Ishikawa (cell line): ENCODE results near the gene ZBTB20.

Experiments
- CEBPB ChIP-seq: IDR thresholded peaks from 2 replicates; pipeline ENCODE4 v1.6.1; 2012
- EGR1 ChIP-seq: IDR thresholded peaks from 2 replicates; pipeline ENCODE4 v1.6.1; 2012
- EP300 ChIP-seq: IDR thresholded peaks from 2 replicates; pipeline ENCODE4 v1.6.1; 2012; ENCODE audit warnings: borderline replicate concordance
- FOXM1 ChIP-seq: IDR thresholded peaks from 2 replicates; pipeline ENCODE4 v1.6.1; 2012; ENCODE audit warnings: low read depth, borderline replicate concordance
- MAX ChIP-seq: IDR thresholded peaks from 2 replicates; pipeline ENCODE4 v1.6.1; 2012
- RAD21 ChIP-seq: IDR thresholded peaks from 2 replicates; pipeline ENCODE4 v1.6.1; 2012; ENCODE audit warnings: low read depth
- REST ChIP-seq: IDR thresholded peaks from 2 replicates; pipeline ENCODE4 v1.6.1; 2012; ENCODE audit warnings: low read depth, mild to moderate bottlenecking
- TAF1 ChIP-seq: IDR thresholded peaks from 2 replicates; pipeline ENCODE4 v1.6.1; 2012; ENCODE audit warnings: low read depth, mild to moderate bottlenecking
- TCF12 ChIP-seq: IDR thresholded peaks from 2 replicates; pipeline ENCODE4 v1.6.1; 2012; ENCODE audit warnings: low read depth
- TEAD4 ChIP-seq: IDR thresholded peaks from 2 replicates; pipeline ENCODE4 v1.6.1; 2012
- YY1 ChIP-seq: IDR thresholded peaks from 2 replicates; pipeline ENCODE4 v1.6.1; 2012; ENCODE audit warnings: low read depth

DNA sequence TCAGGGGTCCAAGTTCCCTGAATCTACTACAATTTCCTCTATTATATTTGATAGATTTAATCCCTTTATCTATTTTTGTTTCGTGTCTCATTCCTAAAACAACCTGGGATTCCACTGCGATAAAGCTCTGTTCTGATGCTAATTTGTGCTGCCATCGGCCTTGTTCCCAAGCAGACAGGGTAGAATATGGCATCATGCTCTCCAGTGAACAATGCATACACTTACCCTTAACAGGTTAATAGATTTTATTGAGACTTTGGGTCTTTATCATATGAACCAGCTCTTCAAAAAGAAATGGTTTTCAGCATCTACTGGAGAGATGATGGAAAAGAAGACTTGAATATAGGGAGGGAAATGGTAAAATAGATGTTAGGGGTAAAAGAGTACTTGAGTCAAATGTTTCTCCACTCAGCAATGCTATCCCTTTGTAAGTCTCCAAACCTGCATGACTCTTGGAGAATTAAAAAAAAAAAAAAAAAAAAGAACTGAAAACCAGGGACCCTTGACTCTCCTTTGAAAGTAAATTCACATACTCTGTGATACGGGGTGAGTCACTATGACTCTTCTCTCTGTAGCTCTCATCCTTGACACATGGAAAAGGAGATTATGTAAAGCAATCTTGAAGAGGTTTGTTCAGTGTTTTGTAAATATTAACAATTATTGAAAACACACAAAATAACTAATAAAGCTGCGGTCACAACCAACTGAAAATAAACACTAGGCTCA, 268.8 kb downstream of the ZBTB20 start:
- no peak for TF ChIP-seq EP300
- no peak for TF ChIP-seq REST
- no peak for TF ChIP-seq RAD21
- TF ChIP-seq TAF1, result no peak
- TF ChIP-seq YY1, result no peak
- TF ChIP-seq MAX, result no peak
- no peak for TF ChIP-seq TCF12
- no peak for TF ChIP-seq CEBPB
- no peak for TF ChIP-seq EGR1
- no peak for TF ChIP-seq TEAD4
- no peak for TF ChIP-seq FOXM1
